ENCODE measurements around the gene ZNF597. TPM values are rescaled to one million over a fixed set of nuclear protein-coding genes. Genes with fewer than 3 reads are reported as not detected.

ZNF597 gene
- total RNA-seq, 1 donor from 2014 or later = 3.6 TPM

DNA sequence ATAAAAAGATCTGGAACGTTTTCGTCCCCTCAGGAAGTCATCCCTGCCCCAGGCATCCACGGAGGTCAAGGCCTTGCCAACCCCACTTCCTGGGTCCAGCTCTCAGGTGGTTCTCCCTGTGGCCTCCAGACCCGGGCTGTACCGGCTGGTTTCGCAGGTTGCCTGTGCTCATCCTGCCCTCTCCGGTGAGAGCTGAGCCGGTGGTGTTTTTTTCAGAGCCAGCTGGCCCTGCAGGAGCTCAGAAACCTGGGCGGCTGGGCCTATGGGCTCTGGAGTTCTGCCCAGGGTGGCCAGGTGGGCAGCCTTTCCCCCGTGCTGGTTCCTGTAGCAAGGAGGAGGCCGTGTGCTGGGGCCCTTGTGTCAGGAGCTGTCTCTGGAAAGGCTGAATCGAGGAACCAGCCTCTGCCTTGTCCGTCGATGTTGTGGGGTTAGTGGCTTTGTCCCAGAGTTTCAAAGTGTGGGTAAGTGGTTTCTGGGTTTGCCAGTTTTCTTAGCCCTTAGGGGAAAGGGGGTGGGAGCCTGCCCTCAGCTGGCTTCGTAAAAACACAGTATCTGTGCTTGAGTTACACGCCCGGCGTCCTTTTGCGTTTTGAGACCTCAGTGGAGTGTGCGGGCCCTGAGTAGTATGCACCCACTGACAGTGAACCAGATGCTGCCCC is 28.3 kb upstream of the ZNF597 start:
- Mint-ChIP-seq H3K9me3 (no peaks in the 10 kb centered on the region), H3K4me3 (no peak overlapping the region), H3K27ac (no peak overlapping the region), H3K36me3 (peaks cover 18% of the 10 kb centered on the region), H3K4me1 (no peaks in the 10 kb centered on the region), H3K27me3 (ENCODE audit: low read depth) (no peaks in the 10 kb centered on the region)
- no peak for DNase-seq (ENCODE audit: low spot score in 2 of 2, unreplicated experiment in 2 of 2)
- no peak for TF ChIP-seq CTCF (IDR thresholded peaks at IDR 0.05; ENCODE audit: unreplicated experiment)

- H3K27me3 Mint-ChIP-seq (ENCODE audit: low read depth) = no peaks in the 10 kb centered on the region
- H3K4me1 Mint-ChIP-seq = no peaks in the 10 kb centered on the region
- H3K36me3 Mint-ChIP-seq = peaks cover 20% of the 10 kb centered on the region
- no peak overlapping the region for H3K4me3 Mint-ChIP-seq
- no peaks in the 10 kb centered on the region for H3K9me3 Mint-ChIP-seq
- H3K27ac Mint-ChIP-seq = no peak overlapping the region
- no peak for TF ChIP-seq CTCF (IDR thresholded peaks at IDR 0.05; ENCODE audit: unreplicated experiment)
- no peak for DNase-seq (ENCODE audit: low spot score in 2 of 2, unreplicated experiment in 2 of 2)
Measured at GRCh38 chr16:3470723-3471122, 27.4 kb upstream of the ZNF597 start.

DNA sequence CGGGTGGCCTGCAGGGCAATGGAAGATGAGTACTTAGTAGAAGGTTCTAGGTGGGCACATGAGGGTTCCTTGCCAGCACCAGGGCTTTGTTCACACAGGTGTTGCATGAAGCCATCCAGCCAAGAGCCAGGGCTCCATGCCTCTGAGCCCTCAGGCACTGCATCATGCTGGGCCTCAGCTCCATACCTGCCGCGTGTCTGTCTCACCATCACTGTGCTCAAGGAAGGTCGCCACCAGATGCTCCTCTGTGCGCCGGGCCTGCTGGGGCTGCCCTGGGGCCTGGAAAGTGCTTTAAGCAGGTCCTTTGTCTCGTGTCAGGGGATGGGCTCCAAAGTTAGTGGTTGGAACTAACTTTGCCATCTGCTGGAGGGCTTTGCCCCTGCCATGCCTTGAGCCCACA is 26.4 kb upstream of the ZNF597 start:
- Mint-ChIP-seq H3K27me3 (ENCODE audit: low read depth) (no peaks in the 10 kb centered on the region), H3K4me1 (no peaks in the 10 kb centered on the region), H3K36me3 (peaks cover 20% of the 10 kb centered on the region), H3K9me3 (no peaks in the 10 kb centered on the region), H3K27ac (peak overlapping the region; percentile 21), H3K4me3 (no peak overlapping the region)
- TF ChIP-seq CTCF (IDR thresholded peaks at IDR 0.05; ENCODE audit: unreplicated experiment) = no peak
- no peak for DNase-seq (ENCODE audit: low spot score in 2 of 2, unreplicated experiment in 2 of 2)

DNA sequence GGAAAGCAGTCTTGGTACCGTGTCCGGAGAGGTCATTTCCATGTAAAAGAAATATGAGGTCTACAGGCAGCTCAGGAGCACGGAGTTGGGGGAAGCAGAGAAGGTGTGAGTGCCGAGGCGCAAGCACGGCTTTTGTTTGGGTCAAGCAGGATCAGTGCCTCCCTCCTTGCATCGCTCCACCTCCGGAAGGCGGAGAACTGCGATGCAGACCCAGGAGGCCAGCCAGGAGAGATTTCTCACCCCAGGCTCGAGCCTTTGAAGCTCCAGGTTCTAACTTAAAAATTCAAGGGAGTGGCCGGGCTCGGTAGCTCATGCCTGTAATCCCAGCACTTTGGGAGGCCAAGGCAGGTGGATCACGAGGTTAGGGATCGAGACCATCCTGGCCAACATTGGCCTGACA is 25.2 kb upstream of the ZNF597 start:
- Mint-ChIP-seq H3K27me3 (ENCODE audit: low read depth) (no peaks in the 10 kb centered on the region), H3K27ac (no peak overlapping the region), H3K9me3 (no peaks in the 10 kb centered on the region), H3K4me1 (no peaks in the 10 kb centered on the region), H3K36me3 (peaks cover 20% of the 10 kb centered on the region), H3K4me3 (no peak overlapping the region)
- TF ChIP-seq CTCF (IDR thresholded peaks at IDR 0.05; ENCODE audit: unreplicated experiment) = no peak
- DNase-seq (ENCODE audit: low spot score in 2 of 2, unreplicated experiment in 2 of 2) = no peak

DNA sequence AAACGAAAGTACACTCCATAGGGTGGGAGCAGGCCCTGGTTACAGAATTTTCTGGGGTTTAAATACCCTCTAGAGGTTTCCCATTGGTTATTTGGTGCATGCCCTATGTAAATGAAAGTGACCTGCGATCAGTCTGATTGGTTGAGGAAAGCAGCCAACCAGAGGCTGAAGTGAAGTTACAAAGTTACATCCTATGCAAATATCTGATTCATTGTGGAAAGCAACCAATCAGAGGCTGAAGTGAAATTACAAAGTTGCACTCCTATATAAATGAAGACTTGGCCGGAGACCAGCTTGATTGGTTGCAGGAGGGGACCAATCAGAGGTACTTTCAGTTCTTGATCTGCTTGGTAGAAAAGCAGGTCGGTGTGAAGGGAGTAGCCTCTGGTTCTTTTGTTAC is 24.6 kb upstream of the ZNF597 start:
- H3K27ac Mint-ChIP-seq = no peak overlapping the region
- no peak for TF ChIP-seq CTCF (IDR thresholded peaks at IDR 0.05; ENCODE audit: unreplicated experiment)
- no peaks in the 10 kb centered on the region for H3K27me3 Mint-ChIP-seq (ENCODE audit: low read depth)
- H3K36me3 Mint-ChIP-seq = peaks cover 17% of the 10 kb centered on the region
- no peak for DNase-seq (ENCODE audit: low spot score in 2 of 2, unreplicated experiment in 2 of 2)
- H3K9me3 Mint-ChIP-seq = no peaks in the 10 kb centered on the region
- no peaks in the 10 kb centered on the region for H3K4me1 Mint-ChIP-seq
- no peak overlapping the region for H3K4me3 Mint-ChIP-seq

DNA sequence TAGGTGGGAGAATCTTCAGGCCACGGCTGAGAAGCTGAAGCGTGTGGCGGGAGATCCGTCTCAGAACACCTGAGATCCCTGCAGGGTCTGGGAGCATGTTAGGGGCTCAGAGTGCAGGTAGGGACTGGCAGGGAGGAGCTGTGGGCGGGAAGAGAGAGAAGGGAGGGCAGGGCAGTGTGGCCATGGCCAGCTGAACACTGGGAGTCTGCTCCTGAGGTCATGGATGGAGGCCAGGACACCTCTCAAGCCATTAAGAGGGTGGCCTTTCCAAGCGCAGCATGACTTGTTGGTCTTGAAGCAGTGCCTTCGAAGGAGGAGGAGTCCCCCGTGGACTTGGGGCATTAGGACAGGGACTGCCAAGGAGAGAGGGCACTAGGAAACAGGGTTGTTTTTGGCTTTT is 23.9 kb upstream of the ZNF597 start:
- Mint-ChIP-seq H3K27me3 (ENCODE audit: low read depth) (no peaks in the 10 kb centered on the region), H3K4me3 (no peak overlapping the region), H3K4me1 (peaks cover 3% of the 10 kb centered on the region), H3K9me3 (no peaks in the 10 kb centered on the region), H3K36me3 (peaks cover 14% of the 10 kb centered on the region), H3K27ac (no peak overlapping the region)
- no peak for TF ChIP-seq CTCF (IDR thresholded peaks at IDR 0.05; ENCODE audit: unreplicated experiment)
- no peak for DNase-seq (ENCODE audit: low spot score in 2 of 2, unreplicated experiment in 2 of 2)
